GM19455 (cell line): ENCODE results near the gene PWWP2B.

Source experiments
- ATAC-seq: cut with Tn5 transposase; IDR thresholded peaks from one replicate; pipeline ENCODE4 v1.9.1; 2021; ENCODE audit not compliant: unreplicated experiment

Gene PWWP2B

GRCh38 chr10:132404911-132405462 is 8.0 kb downstream of the PWWP2B start:
- no peak for ATAC-seq

GRCh38 chr10:132405463-132405991 is 8.5 kb downstream of the PWWP2B start:
- ATAC-seq, result no peak

GRCh38 chr10:132406181-132406580 is 9.2 kb downstream of the PWWP2B start:
- no peak for ATAC-seq

- no peak for ATAC-seq
These were observed 9.8 kb downstream of the PWWP2B start for GRCh38 chr10:132406750-132407149.

- no peak for ATAC-seq
These were observed 10.3 kb downstream of the PWWP2B start for GRCh38 chr10:132407243-132407746.

GRCh38 chr10:132407846-132408278 is 10.9 kb downstream of the PWWP2B start:
- ATAC-seq, result no peak

GRCh38 chr10:132408367-132408781 is 11.4 kb downstream of the PWWP2B start:
- no peak for ATAC-seq

GRCh38 chr10:132408823-132409666 is 12.0 kb downstream of the PWWP2B start:
- no peak for ATAC-seq

GRCh38 chr10:132409667-132410028 is 12.6 kb downstream of the PWWP2B start:
- no peak for ATAC-seq

- ATAC-seq, result no peak
These were observed 13.2 kb downstream of the PWWP2B start for GRCh38 chr10:132410056-132410778.

GRCh38 chr10:132410779-132411532 is 14.0 kb downstream of the PWWP2B start:
- ATAC-seq, result no peak

GRCh38 chr10:132411561-132412253 is 14.7 kb downstream of the PWWP2B start:
- no peak for ATAC-seq

- no peak for ATAC-seq
These were observed 15.6 kb downstream of the PWWP2B start for GRCh38 chr10:132412316-132413192.

- ATAC-seq, result no peak
These were observed 16.5 kb downstream of the PWWP2B start for GRCh38 chr10:132413226-132414205.

- ATAC-seq, result no peak
These were observed 17.5 kb downstream of the PWWP2B start for GRCh38 chr10:132414402-132415016.

- ATAC-seq, result no peak
These were observed 18.3 kb downstream of the PWWP2B start for GRCh38 chr10:132415255-132415654.

GRCh38 chr10:132415956-132416355 is 19.0 kb downstream of the PWWP2B start:
- no peak for ATAC-seq
